Stimulated activated CD8-positive, alpha-beta memory T cell treated with anti-CD3 and anti-CD28 coated beads, Interleukin-7, amount 100 ng/mL, for 4 hours (primary cell): Measurements from ENCODE around the gene SLC38A2.

ENCODE experiments used
- DNase-seq, 2 donors: peaks; one replicate each; pipeline ENCODE4 v3.0.0-alpha.2; 2020; ENCODE audit warnings: low read depth in 2 of 2

The SLC38A2 gene

DNA sequence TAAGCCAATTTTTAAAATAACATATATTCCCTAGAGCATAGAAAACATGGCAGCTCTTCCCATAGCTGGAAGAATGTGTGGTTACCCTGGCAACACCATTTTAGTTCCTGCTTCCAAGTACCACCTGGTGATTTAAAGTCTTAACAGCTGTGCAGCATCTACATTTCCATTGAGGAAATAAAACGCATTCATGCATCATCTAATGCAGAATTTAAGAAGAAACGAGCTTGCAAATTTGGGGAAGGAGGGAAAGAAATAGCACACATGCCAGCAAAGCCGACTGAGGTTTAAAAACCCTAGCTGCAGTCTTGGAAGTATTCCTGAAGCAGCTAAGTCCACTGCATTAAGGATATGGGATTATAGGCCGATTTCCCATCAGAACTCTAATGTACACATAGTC, 22.8 kb upstream of the SLC38A2 start:
- no peak for DNase-seq

DNA sequence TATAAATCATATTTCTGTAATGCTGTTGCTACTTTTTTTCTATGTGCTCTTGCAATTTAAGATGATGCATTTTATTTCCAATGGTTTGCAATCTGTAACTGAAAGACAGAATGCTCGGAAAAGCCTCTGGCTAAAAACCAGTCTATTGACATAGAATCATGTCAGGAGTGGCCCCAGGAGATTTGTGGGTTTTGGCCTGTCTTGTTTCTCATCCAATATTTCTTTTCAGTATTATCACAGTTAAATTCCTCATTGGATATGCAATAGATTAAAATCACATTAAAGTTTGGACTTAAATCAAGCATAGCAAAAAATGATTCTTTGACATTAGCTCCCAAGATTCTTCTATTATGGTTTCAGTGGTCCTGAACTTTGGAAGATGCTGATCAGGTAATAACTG, 19.1 kb upstream of the SLC38A2 start:
- no peak for DNase-seq

- DNase-seq, result no peak
These were observed 18.3 kb upstream of the SLC38A2 start for GRCh38 chr12:46390881-46391280.

DNA sequence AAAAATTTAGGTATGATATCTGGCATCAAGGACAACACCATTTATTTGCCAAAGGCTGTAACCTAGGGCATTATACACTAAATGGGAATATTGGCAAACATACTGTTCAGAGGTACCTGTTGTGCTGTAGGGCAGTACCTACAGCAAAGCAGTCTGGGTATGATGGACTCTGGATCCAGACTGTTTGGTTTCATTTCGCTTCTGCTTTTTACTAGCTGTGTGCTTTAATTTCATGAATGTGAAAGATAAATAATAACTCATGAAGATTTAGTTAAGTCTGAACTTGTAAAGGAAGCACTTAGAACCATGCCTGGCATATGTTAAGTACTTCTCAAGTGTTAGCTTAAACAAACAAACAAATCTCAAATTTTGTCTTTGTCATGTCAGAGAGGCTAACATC, 17.7 kb upstream of the SLC38A2 start:
- DNase-seq, result no peak

DNA sequence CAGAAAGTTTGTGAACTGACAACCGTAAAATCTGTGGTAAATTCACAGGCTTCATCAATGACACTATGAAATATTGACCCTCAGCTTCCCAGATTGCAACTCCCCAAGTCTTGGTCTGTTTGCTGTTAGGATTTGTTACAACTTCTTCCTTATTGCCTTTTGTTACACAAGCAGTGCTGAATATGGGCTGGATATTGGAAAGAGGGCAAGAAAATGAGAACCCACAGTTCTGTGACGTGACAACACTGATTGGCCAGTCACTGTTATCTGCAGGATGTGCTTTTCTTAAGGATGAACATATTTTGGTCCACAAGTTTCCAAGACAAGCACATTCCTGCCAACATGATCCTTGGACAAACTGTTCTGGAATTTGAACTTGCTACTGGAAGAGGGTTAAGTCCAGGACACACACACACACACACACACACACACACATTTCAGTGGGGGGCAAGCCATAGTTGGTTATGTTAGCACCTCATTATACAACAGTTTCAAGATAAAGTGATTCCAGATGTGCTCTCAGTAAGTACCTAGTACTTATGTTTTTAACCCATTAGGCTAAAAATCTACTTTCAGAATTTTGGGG, 16.6 kb upstream of the SLC38A2 start:
- DNase-seq, result no peak

DNA sequence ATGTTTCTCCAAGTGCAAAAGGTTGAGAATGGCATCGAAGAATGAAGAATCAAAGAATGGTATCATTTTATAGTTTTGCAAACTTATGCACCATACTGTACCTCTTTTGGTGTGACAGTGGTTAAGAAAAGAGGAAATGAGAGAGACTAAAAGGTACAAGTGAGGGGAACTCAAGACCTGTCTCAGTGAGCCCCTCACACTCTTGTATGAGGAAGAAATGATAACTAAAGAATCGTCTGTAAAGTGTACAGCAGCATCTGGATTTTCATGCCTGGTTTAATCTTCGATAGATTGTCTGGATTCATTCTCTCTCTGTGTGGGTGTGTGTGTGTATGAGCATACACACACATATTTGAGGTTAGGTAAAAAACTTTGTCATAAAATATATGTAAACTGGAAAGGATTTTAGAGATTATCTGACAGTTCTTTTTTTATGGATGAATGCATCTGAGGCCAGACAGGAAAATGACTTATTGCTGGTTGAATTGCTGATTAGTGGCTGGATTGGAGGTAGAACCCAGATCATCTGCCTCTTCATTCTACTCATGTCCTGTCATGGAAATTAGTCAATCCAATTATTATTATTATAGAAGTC, 16.0 kb upstream of the SLC38A2 start:
- DNase-seq, result no peak

- peak in 1 of 2 donors; percentile 6 for DNase-seq
These were observed 15.1 kb upstream of the SLC38A2 start for GRCh38 chr12:46387670-46388069.

DNA sequence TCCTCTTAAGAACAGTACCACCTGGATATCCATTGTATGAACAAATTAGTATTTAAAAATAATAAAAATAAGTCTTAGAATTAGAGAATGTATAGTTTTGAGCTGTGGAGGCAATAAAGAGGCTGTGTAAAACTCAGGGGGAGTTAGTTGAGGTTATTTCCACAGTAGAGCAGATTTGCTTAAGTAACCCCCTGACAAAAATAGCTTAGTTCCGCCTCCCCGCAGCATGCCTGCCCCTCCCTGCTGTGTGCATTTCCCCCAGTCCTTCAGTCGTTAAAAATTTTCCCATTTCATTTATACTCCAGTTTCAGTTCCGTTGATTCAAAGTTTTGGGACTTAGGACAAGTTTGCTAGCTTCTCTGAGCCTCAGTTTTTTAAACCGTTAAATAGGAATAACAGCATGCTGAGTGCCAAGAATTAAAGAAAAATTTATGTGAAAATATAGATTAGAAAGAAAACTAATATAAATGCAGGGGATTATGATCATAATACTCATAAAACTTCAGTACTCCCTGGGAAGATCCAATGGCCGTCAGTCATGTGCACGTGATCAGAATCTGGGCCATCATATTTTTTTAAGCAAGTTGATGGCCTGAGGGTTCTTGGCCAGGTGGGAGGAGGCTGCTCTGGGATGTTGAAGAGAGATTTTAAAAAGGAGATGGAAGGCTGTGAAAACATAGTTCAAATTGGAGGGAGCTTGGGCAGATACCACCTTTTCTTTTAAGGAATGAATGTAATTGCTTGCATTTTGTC, 14.5 kb upstream of the SLC38A2 start:
- no peak for DNase-seq

- no peak for DNase-seq
These were observed 13.8 kb upstream of the SLC38A2 start for GRCh38 chr12:46386360-46386867.

- DNase-seq, result no peak
These were observed 12.9 kb upstream of the SLC38A2 start for GRCh38 chr12:46385438-46385837.

DNA sequence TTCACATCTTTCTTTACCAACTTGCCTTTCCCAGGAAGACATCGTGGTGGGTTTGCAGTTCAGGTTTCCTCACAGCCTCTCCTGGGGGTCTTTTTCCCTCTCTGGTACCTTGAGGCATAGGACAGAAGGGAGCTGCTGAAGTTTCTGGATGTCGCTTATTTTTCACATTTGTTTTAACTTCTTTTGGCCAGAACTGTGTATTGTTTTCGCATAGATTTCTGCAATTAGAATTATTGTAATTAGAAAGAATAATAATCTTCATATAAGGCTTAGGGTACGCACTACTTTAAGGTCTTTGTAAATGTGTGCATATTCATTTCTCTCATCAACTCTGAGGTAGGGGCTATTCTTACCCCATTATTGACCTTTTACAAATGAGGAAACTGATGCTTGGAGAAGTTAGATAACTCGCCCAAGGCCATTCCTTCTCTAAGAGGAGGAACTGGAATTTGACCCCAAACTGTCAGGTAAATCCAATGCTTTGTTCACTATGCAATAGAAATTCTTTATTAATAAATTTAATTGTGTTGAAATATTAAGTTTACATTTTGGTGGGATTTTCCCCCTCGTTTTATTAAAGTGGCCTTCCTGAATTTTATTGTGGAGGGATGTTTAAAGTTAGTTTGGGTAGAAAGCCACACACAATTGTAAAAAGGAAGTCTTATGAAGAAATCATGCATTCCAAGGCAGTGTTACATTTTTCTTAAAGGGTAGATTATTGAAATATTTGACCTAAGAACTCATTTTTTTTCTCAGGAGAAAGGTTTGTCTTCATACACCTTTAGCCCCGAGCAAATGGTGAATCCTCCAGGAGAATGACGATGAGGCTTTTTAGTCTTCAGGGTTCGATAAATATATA, 12.1 kb upstream of the SLC38A2 start:
- DNase-seq, result no peak

DNA sequence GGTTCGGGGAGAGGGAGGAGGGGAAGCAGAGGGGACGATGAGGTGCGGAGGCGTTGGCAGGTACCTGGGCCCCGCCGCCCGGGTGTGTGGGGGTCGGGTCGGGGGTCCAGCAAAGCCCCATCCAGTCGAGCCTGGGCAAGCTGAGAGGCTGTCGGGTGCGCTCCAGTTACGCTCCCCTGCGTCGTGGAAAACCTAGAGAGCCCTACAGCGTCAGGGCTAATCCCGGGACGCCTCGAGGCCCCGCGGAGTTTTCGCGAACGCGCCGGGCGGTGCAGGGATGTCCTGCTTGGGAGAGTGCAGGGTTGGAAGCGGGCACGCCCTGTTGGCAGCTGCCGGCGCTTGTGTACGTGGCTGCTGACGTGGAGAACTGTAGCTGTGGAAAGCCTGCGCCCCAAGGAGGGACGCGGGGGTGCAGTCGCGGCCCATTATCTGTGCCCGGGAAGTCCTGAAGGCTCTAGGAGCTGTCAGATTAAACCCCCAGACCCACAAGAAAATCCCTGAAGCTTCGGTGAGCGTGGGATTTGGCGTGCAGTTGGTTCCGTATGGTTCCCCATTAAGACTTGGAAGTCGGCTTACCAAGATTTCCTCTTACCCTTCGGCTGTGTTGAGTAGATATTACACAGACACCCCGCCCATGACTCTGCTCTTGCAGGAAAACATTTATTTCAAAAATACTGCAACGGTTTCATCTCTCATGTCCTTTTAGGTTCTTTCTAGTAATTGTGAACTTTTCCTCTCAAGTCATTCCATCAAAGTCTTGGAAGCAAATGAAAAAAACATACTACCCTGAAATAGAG, 11.3 kb upstream of the SLC38A2 start:
- peak; percentile 50 to 71 for DNase-seq

DNA sequence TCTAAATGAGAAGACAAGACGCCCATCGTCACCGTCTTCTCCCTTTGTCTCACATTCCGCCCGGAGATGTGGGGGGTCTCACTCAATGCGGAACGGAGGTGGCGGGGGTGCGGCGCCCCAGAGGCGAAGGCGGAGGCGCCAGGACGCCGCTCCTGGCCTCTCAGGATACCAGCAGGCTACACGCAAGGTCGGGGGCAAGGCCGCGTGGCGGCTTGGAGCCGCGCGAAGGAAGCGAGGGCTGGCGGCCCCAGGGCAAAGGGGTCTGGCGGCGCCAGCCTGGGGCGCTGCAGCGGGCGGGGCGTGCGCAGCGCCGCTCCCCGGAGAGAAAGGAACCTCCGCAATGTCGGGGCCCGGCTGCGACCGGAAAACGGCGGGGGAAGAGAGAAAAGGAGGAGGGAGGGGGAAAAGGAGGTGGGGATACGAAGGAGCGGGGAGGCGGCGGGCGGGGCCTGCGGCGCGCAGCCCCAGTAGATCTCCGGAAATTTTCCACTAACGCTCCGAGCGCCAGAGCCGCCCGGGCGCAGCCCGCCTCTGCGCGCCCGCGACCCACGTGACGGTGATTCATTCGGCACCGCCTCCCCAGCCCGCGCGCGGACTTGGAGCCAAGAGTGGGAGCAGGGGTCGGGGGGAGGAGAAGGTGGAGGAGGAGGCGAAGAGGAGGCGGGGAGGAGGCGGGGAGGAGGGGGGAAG, 10.5 kb upstream of the SLC38A2 start:
- DNase-seq, result peak; percentile 90 to 95

DNA sequence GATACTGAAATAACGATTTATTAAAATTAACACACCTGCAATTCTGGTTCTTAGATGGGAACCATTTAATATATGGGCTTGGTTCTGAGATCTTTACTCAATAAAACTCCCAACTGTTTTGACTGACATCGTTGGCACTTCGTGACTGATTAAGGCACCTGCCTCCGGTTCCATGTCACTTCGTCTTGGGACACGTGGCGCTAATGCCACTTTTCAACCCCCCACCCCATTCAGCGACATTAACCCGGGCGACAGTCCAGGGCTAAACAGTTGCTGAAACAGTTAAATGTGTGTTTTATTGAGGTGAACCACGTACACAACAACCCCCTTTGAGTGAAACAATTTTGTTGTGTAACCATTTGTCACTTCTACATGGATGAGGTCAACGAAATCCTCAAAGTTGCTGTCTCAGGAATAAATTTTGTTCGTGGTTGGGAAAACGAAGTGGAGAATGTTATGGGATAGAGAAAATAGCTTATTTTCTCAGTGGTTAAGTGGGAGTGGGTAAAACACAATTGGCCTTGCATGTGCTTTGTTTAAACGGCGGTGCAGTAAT, 9.9 kb upstream of the SLC38A2 start:
- no peak for DNase-seq

DNA sequence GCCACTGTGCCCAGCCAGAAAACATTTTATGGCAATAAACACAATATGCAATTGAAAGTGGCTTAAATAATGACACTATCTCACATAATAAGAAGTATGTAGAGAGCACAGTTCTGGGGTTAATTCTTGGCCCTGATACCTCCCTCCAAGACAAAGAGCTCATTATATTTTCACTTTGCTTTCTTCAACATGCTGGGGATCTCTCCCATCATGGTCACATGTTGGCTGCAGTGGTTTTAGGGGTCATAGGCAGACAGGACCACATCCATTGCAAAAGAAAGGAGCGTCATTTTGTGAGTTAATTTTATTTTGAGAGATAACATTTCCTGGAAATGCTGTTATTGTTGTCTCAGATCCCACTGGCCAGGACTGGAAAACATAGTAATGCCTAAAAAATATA, 8.3 kb upstream of the SLC38A2 start:
- DNase-seq, result no peak

- no peak for DNase-seq
These were observed 7.6 kb upstream of the SLC38A2 start for GRCh38 chr12:46380022-46380796.

DNA sequence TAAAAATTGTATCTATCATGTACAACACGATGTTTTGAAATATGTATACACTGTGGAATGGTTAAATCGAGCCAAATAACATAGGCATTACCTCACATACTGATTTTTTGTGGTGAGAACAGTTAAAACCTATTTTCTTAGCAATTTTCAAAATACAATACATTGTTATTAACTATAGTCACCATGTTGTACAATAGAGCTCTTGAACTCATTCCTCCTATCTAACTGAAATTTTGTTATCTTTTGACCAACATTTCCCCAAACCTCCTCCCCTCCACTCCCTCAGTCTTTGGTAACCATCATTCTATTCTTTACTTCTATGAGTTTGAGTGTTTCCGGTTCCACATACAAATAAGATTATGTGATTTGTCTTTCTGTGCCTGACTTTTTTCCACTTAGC, 6.8 kb upstream of the SLC38A2 start:
- no peak for DNase-seq

DNA sequence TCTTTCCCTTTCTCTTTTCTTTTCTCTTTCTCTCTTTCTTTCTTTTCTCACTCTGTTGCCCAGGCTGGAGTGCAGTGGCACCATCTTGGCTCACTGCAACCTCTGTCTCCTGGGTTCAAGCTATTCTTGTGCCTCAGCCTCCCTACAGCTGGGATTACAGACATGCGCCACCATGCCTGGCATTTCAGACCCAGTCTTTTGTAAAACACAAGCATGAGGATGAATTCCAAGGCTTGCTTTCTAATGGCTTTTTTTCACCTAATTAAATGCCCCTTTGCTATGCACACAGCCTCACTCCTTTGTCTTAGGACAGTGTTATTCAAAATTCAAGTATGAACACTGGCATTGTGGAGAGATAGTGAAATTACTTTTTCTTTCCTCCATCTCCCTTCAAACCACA, 6.0 kb upstream of the SLC38A2 start:
- DNase-seq, result no peak

- no peak for DNase-seq
These were observed 5.1 kb upstream of the SLC38A2 start for GRCh38 chr12:46377678-46378077.

GRCh38 chr12:46376579-46376978, 4.0 kb upstream of the SLC38A2 start:
- DNase-seq, result no peak
